PC-3 (cell line): ENCODE measurements around the gene SURF4. TPM values are rescaled to one million over a fixed set of nuclear protein-coding genes. Genes with fewer than 3 reads are reported as not detected.
"Not testable (repeated sequence)": the region's sequence is repeated elsewhere in the genome, so short reads cannot be mapped to it uniquely, and the experiment has no call there.

Experiments
- ATAC-seq: fragments of 200-7000 bp; cut with Tn5 transposase; 2 replicates; pipeline ENCODE4 v1.9.1; 2020; ENCODE audit warnings: mild to moderate bottlenecking, moderate library complexity
- BruUV-seq: library from RNA; stranded (reverse); fragments of 400-500 nt; replicated peaks from 2 replicates; lab custom pipeline; 2021; lab: Mats Ljungman, UMichigan
- CTCF ChIA-PET: fragments of 300-600 bp; sonication (Branson Sonifier 250); formaldehyde crosslinking; loops from one replicate; lab custom pipeline; 2022; ENCODE audit warnings: antibody characterized with exemption; lab: Charles Lee
- POLR2A ChIA-PET: fragments of 300-600 bp; sonication (Branson Sonifier 250); formaldehyde crosslinking; loops from one replicate; lab custom pipeline; 2022; ENCODE audit warnings: antibody characterized with exemption; ENCODE audit not compliant: unreplicated experiment; lab: Charles Lee
- DNase-seq: peaks from one replicate; pipeline ENCODE4 v3.0.0-alpha.2; 2015
- H2AFZ ChIP-seq: fragments of 300-600 bp; sonication (generic); 2 replicates; pipeline ENCODE4 v1.6.0; 2016; ENCODE audit warnings: antibody characterized with exemption, low read length
- H3F3A ChIP-seq: fragments of 300-600 bp; sonication (generic); one replicate; pipeline ENCODE4 v1.6.0; 2017; ENCODE audit warnings: antibody characterized with exemption, low read length, control low read depth, mild to moderate bottlenecking; ENCODE audit not compliant: unreplicated experiment
- H3K27ac ChIP-seq: fragments of 300-600 bp; sonication (generic); 2 replicates; pipeline ENCODE4 v1.5.1; 2016; ENCODE audit warnings: mild to moderate bottlenecking, low read length
- H3K27me3 ChIP-seq: fragments of 300-600 bp; sonication (generic); 2 replicates; pipeline ENCODE4 v1.6.1; 2016; ENCODE audit warnings: low read length, mixed read lengths
- H3K36me3 ChIP-seq: fragments of 300-600 bp; sonication (generic); 2 replicates; pipeline ENCODE4 v1.6.1; 2016; ENCODE audit warnings: low read depth, mixed run types, low read length, mixed read lengths
- H3K4me1 ChIP-seq: fragments of 300-600 bp; sonication (generic); 2 replicates; pipeline ENCODE4 v1.5.1; 2016; ENCODE audit warnings: low read length; ENCODE audit not compliant: insufficient read depth
- H3K4me2 ChIP-seq: fragments of 300-600 bp; sonication (generic); 2 replicates; pipeline ENCODE4 v1.6.0; 2016; ENCODE audit warnings: low read length
- H3K4me3 ChIP-seq: fragments of 300-600 bp; sonication (generic); 2 replicates; pipeline ENCODE4 v1.5.1; 2016; ENCODE audit warnings: mild to moderate bottlenecking, low read length, mixed read lengths
- H3K79me2 ChIP-seq: fragments of 300-600 bp; sonication (generic); 2 replicates; pipeline ENCODE4 v1.6.1; 2017; ENCODE audit warnings: low read length, mixed read lengths
- H3K9ac ChIP-seq: fragments of 300-600 bp; sonication (generic); 2 replicates; pipeline ENCODE4 v1.6.0; 2016; ENCODE audit warnings: mild to moderate bottlenecking, low read length
- H3K9me2 ChIP-seq: fragments of 300-600 bp; sonication (generic); replicated peaks from 2 replicates; pipeline ENCODE4 v1.6.1; 2016; ENCODE audit warnings: mixed run types, low read length, mixed read lengths
- H3K9me3 ChIP-seq: fragments of 300-600 bp; sonication (generic); 2 replicates; pipeline ENCODE4 v1.6.1; 2016; ENCODE audit warnings: low read length, mixed read lengths
- H4K20me1 ChIP-seq: fragments of 300-600 bp; sonication (generic); 2 replicates; pipeline ENCODE4 v1.6.1; 2016; ENCODE audit warnings: low read length, mixed read lengths
- CTCF ChIP-seq: fragments of 300-600 bp; sonication (generic); conservative IDR thresholded peaks from 2 replicates; pipeline ENCODE4 v1.5.1; 2017; ENCODE audit warnings: antibody characterized with exemption, low read depth, mild to moderate bottlenecking, low read length
- EZH2 ChIP-seq: fragments of 300-600 bp; sonication (generic); IDR thresholded peaks from one replicate; pipeline ENCODE4 v1.6.1; 2017; ENCODE audit warnings: antibody characterized with exemption, mild to moderate bottlenecking, low read length; ENCODE audit not compliant: unreplicated experiment
- EZH2phosphoT487 ChIP-seq: fragments of 300-600 bp; sonication (generic); IDR thresholded peaks from 2 replicates; pipeline ENCODE4 v1.6.1; 2018; ENCODE audit warnings: mild to moderate bottlenecking, antibody characterized with exemption, low read length, borderline replicate concordance
- intact Hi-C: fragments of 100-400 bp; cut with micrococcal nuclease; formaldehyde crosslinking; loops from 2 replicates; pipeline ENCODE4 v1.9.0; 2023
- total RNA-seq: library from RNA; depleted of rRNA; stranded (reverse); fragments of >200 nt; gene quantifications from 2 replicates; pipeline ENCODE4 v1.2.3, GENCODE V29; 2014

The SURF4 gene
- total RNA-seq, 1 experiment from 2014 or later = 161 TPM

- Histone ChIP-seq H3K4me3 (no peak overlapping the region), H3F3A (no peaks in the 10 kb centered on the region), H4K20me1 (no peaks in the 10 kb centered on the region), H3K27me3 (no peaks in the 10 kb centered on the region), H3K9ac (no peak overlapping the region), H2AFZ (no peak overlapping the region), H3K4me2 (no peak overlapping the region), H3K36me3 (peaks cover 23% of the 10 kb centered on the region), H3K9me2 (no peaks in the 10 kb centered on the region), H3K9me3 (no peaks in the 10 kb centered on the region), H3K27ac (no peak overlapping the region), H3K79me2 (peaks cover 27% of the 10 kb centered on the region), H3K4me1 (peaks cover 17% of the 10 kb centered on the region)
- DNase-seq = no peak
- intact Hi-C loops = no loop called here
- no peak for TF ChIP-seq CTCF
- TF ChIP-seq EZH2 = no peak
- no peak for TF ChIP-seq EZH2phosphoT487
- POLR2A ChIA-PET = no interaction called here
- no peak for ATAC-seq
- no TSS peak for BruUV-seq
- CTCF ChIA-PET = no interaction called here
Observed at GRCh38 chr9:133332381-133332730, 43.5 kb downstream of the SURF4 start.

GRCh38 chr9:133331641-133332380 lies 44.0 kb downstream of the SURF4 start:
- ChIA-PET POLR2A (no interaction called here), CTCF (no interaction called here)
- Histone ChIP-seq H3K9ac (no peak overlapping the region), H4K20me1 (no peaks in the 10 kb centered on the region), H2AFZ (no peak overlapping the region), H3K36me3 (peaks cover 23% of the 10 kb centered on the region), H3F3A (no peaks in the 10 kb centered on the region), H3K4me1 (peaks cover 17% of the 10 kb centered on the region), H3K4me3 (no peak overlapping the region), H3K79me2 (peaks cover 27% of the 10 kb centered on the region), H3K27ac (no peak overlapping the region), H3K9me3 (no peaks in the 10 kb centered on the region), H3K4me2 (no peak overlapping the region), H3K27me3 (no peaks in the 10 kb centered on the region), H3K9me2 (no peaks in the 10 kb centered on the region)
- intact Hi-C loops = no loop called here
- no peak for TF ChIP-seq EZH2phosphoT487
- BruUV-seq = no TSS peak
- ATAC-seq (no peak), DNase-seq (no peak)

- H3K4me1 ChIP-seq = peaks cover 12% of the 10 kb centered on the region
- H3K27ac ChIP-seq = no peak overlapping the region
- ChIA-PET CTCF (interaction anchor here (1.0 kb wide), 1 partner anchor 93 kb away, joined by 3 read pairs; no protein-coding TSS in a partner anchor), POLR2A (no interaction called here)
- H3K9ac ChIP-seq = no peak overlapping the region
- H3K79me2 ChIP-seq = peaks cover 27% of the 10 kb centered on the region
- no peaks in the 10 kb centered on the region for H3K9me3 ChIP-seq
- peaks cover 23% of the 10 kb centered on the region for H3K36me3 ChIP-seq
- no peak for ATAC-seq
- H3K4me3 ChIP-seq = no peak overlapping the region
- DNase-seq = no peak
- intact Hi-C loops = no loop called here
- H3F3A ChIP-seq = no peaks in the 10 kb centered on the region
- BruUV-seq = no TSS peak
- TF ChIP-seq EZH2phosphoT487 (no peak), CTCF (no peak), EZH2 (no peak)
- H3K4me2 ChIP-seq = no peak overlapping the region
- no peaks in the 10 kb centered on the region for H4K20me1 ChIP-seq
- H3K27me3 ChIP-seq = no peaks in the 10 kb centered on the region
- no peak overlapping the region for H2AFZ ChIP-seq
- H3K9me2 ChIP-seq = no peaks in the 10 kb centered on the region
Observed at GRCh38 chr9:133331221-133331620, 44.6 kb downstream of the SURF4 start.

- H3K4me3 ChIP-seq, H3K4me2 ChIP-seq, H3F3A ChIP-seq, H3K9ac ChIP-seq, H3K27me3 ChIP-seq, H3K9me2 ChIP-seq, H3K4me1 ChIP-seq, H3K9me3 ChIP-seq, H3K27ac ChIP-seq, BruUV-seq, H4K20me1 ChIP-seq, H2AFZ ChIP-seq: not testable (repeated sequence)
- intact Hi-C loops = loop anchor here (1.0 kb wide), 1 partner anchor 143 kb away; no protein-coding TSS in a partner anchor
- Histone ChIP-seq H3K79me2 (peaks cover 12% of the 10 kb centered on the region), H3K36me3 (peaks cover 21% of the 10 kb centered on the region)
- POLR2A ChIA-PET = interaction anchor here (0.6 kb wide), 1 partner anchor 299 kb away, joined by 3 read pairs; the partner anchor contains the start of gene GTF3C5
- ATAC-seq (peak; percentile 58), DNase-seq (peak; percentile 47)
- CTCF ChIA-PET = interaction anchor here (0.7 to 1.8 kb wide), 3 partner anchors 17 to 144 kb away, joined by 3 to 9 read pairs (median 7); no protein-coding TSS in a partner anchor
Observed at GRCh38 chr9:133329306-133330156, 46.3 kb downstream of the SURF4 start.
